Esophagus squamous epithelium (tissue), 5 donors: ENCODE results near the gene KRTAP19-2. TPM values are rescaled to one million over a fixed set of nuclear protein-coding genes. Genes with fewer than 3 reads are reported as not detected.

Source experiments
- DNase-seq: peaks from one replicate; lab custom pipeline; 2025; lab: John Stamatoyannopoulos, UW
- H3K27ac ChIP-seq, 4 donors: fragments of 200-600 bp; sonication (generic); one replicate each; pipeline ENCODE4 v1.5.1; 2016 to 2019; ENCODE audit warnings: mild to moderate bottlenecking in 1 of 4
- H3K27me3 ChIP-seq, 4 donors: fragments of 200-600 bp; sonication (generic); 1 replicate in 3 of 4; 2 replicates in 1 of 4; pipeline versions ENCODE4 v1.5.1 to v1.6.0; 2017 to 2021; ENCODE audit warnings: antibody characterized with exemption in 1 of 4
- H3K36me3 ChIP-seq, 3 donors: fragments of 200-600 bp; sonication (generic); one replicate each; pipeline ENCODE4 v1.5.1; 2016 to 2019
- H3K4me1 ChIP-seq, 3 donors: fragments of 200-600 bp; sonication (generic); one replicate each; pipeline ENCODE4 v1.5.1; 2017 to 2019
- H3K4me3 ChIP-seq, 4 donors: fragments of 200-600 bp; sonication (generic); 1 replicate in 3 of 4; 2 replicates in 1 of 4; pipeline ENCODE4 v1.5.1; 2016 to 2019; ENCODE audit warnings: mild to moderate bottlenecking in 2 of 4, moderate library complexity in 1 of 4
- H3K9me3 ChIP-seq, 3 donors: fragments of 200-600 bp; sonication (generic); one replicate each; pipeline ENCODE4 v1.5.1; 2016 to 2019
- POLR2A ChIP-seq, 4 donors: fragments of 450-650 bp; IDR thresholded peaks; one replicate each; pipeline ENCODE4 v1.6.1; 2017; ENCODE audit warnings: antibody characterized with exemption in 4 of 4, mild to moderate bottlenecking in 4 of 4, moderate library complexity in 3 of 4
- WGBS, 2 donors: methylation state at CpG; one replicate each; pipeline ENCODE4 v1.1.5; 2018; 5-methylcytosine and 5-hydroxymethylcytosine counted together
- intact Hi-C: fragments of 100-400 bp; cut with DNase I; formaldehyde crosslinking; loops from one replicate; pipeline ENCODE4 v1.15.0; 2022
- total RNA-seq, 4 donors: library from RNA; depleted of rRNA; stranded (reverse); fragments of >200 nt; gene quantifications; one replicate each; pipeline ENCODE4 v1.1.0, GENCODE V29; 2016
- TF ChIP-seq, protein P1 (sequence below), 6 experiments: fragments of 450-650 bp in 4 of 6; fragments of 200-600 bp in 2 of 6; sonication (generic) in 2 of 6; IDR thresholded peaks; one replicate each; pipeline ENCODE4 v1.5.1; 2016 to 2019; ENCODE audit warnings: antibody characterized with exemption in 6 of 6, mild to moderate bottlenecking in 4 of 6, moderate library complexity in 4 of 6
- donor health status: DM: yes; HTN: yes; CAD: no.

KRTAP19-2 gene
- total RNA-seq, 4 donors from 2014 or later: not detected

DNA sequence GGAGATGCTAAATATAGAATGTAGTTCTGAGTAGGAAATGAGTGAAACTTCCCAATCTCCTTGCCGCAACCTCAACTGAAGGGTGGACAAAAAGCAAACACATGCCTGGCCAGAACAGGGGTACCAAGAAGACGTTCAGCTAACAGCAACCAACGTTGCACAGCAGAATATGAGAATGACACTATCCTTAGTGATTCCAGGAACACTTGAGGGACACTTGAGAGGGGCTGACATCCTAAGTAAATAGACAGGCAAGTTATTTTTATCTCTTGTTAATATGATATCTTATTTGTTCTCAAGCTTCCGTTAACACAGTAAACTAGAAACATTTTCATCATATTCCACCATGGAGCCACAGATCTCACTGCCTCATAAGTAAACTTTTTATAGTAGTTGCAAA is 8.0 kb downstream of the KRTAP19-2 start:
- H3K4me3 ChIP-seq: no peak overlapping the region
- H3K27me3 ChIP-seq: no peaks in the 10 kb centered on the region
- H3K27ac ChIP-seq: no peak overlapping the region
- no peak for DNase-seq
- H3K9me3 ChIP-seq: no peaks in the 10 kb centered on the region
- 60 to 64% methylated on average over 4 of the region's 4 CpGs for WGBS, 2 donors
- TF ChIP-seq POLR2A (IDR thresholded peaks at IDR 0.05): no peak
- TF ChIP-seq, protein P1, sequence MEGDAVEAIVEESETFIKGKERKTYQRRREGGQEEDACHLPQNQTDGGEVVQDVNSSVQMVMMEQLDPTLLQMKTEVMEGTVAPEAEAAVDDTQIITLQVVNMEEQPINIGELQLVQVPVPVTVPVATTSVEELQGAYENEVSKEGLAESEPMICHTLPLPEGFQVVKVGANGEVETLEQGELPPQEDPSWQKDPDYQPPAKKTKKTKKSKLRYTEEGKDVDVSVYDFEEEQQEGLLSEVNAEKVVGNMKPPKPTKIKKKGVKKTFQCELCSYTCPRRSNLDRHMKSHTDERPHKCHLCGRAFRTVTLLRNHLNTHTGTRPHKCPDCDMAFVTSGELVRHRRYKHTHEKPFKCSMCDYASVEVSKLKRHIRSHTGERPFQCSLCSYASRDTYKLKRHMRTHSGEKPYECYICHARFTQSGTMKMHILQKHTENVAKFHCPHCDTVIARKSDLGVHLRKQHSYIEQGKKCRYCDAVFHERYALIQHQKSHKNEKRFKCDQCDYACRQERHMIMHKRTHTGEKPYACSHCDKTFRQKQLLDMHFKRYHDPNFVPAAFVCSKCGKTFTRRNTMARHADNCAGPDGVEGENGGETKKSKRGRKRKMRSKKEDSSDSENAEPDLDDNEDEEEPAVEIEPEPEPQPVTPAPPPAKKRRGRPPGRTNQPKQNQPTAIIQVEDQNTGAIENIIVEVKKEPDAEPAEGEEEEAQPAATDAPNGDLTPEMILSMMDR (IDR thresholded peaks at IDR 0.05): no peak
- intact Hi-C loops: no loop called here
- H3K4me1 ChIP-seq: no peaks in the 10 kb centered on the region
- no peaks in the 10 kb centered on the region for H3K36me3 ChIP-seq

DNA sequence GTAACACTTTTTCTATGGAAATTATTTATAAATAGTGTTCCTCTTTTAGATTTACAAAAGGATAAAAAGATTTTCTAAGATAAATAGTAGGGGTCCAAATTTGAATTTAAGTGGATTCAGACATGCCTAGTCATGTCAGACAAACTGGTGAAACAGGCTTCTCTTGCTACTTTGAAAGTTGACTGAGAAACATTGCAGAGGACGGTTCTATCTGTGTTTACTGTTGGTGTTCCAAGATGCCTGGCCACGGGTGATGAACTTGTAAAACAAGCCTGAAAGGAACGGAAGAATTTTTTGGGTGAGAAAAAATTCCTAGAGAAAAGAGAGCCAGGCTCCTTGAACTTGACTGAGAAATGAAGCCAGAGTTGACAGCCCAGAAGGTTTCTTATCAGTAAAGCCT is 9.2 kb downstream of the KRTAP19-2 start:
- no peak overlapping the region for H3K4me3 ChIP-seq
- 24 to 25% methylated on average over 3 of the region's 3 CpGs for WGBS, 2 donors
- H3K36me3 ChIP-seq: no peaks in the 10 kb centered on the region
- H3K4me1 ChIP-seq: no peaks in the 10 kb centered on the region
- H3K27me3 ChIP-seq: no peaks in the 10 kb centered on the region
- intact Hi-C loops: no loop called here
- no peaks in the 10 kb centered on the region for H3K9me3 ChIP-seq
- no peak for TF ChIP-seq POLR2A (IDR thresholded peaks at IDR 0.05)
- TF ChIP-seq, protein P1 (IDR thresholded peaks at IDR 0.05): no peak
- H3K27ac ChIP-seq: no peak overlapping the region
- DNase-seq: no peak

DNA sequence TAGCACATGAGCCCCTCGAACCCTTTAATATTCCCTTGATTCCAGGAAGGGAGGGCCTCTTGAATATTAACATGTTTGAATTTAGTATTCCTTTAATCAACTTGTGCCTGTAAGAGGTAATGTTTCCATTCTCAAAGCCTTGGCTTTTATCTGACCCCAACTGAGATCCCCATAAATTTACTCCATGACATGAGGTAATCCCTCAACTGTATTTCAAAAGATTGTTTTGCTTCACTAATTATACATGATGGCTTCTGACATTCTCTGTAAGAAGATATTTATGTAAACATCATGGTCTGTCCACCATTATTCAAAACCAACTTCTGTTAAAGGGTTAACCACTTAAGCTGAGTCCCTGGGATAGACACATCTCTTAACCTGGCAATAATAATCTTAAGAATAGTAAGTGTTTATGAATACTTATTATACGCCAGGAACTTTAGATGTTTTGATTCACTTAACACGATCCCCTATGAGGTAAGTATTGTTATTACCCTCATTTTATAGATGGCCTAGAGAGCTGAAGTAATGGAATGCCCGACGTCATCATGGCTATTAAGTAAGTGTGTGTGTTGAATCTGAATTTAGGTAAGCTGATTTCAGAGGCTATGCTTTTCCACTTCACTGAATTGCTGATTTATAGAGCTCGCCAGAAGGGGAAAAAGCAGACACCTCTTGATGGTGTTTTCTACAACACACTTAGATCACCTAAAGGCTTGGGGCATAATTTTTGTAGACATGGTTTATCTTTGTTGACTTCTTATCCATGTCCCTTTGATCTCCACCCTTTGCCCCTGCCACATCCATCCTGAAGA is 18.1 kb downstream of the KRTAP19-2 start:
- no peaks in the 10 kb centered on the region for H3K36me3 ChIP-seq
- WGBS, 2 donors: 46 to 71% methylated on average over 6 of the region's 6 CpGs
- DNase-seq: no peak
- H3K4me3 ChIP-seq: no peak overlapping the region
- intact Hi-C loops: no loop called here
- no peaks in the 10 kb centered on the region for H3K9me3 ChIP-seq
- no peak overlapping the region for H3K27ac ChIP-seq
- no peaks in the 10 kb centered on the region for H3K4me1 ChIP-seq
- H3K27me3 ChIP-seq: no peaks in the 10 kb centered on the region
- TF ChIP-seq, protein P1 (IDR thresholded peaks at IDR 0.05): no peak
- no peak for TF ChIP-seq POLR2A (IDR thresholded peaks at IDR 0.05)

DNA sequence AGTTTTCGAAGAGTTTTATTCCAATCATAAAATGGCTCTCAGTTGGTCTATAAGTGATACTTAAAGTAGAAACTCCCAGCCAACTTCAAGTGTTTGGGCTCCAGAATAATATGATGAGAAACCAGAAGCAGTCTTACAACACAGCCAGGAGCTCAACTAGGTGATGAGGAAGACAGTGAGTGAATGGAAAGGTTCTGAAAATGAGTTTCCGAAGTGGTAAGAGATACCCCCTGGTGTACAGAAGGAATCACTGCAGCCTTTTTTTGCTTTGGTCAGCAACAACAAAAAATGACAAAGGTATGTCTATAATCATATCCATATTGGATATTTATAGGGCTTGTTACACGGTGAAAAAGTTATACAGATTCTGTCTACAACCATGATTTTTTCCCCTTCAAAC is 23.5 kb downstream of the KRTAP19-2 start:
- DNase-seq: no peak
- no peaks in the 10 kb centered on the region for H3K4me1 ChIP-seq
- no peaks in the 10 kb centered on the region for H3K9me3 ChIP-seq
- H3K27ac ChIP-seq: no peak overlapping the region
- no peaks in the 10 kb centered on the region for H3K27me3 ChIP-seq
- no peak overlapping the region for H3K4me3 ChIP-seq
- intact Hi-C loops: no loop called here
- TF ChIP-seq, protein P1 (IDR thresholded peaks at IDR 0.05): peak in 2 of 6 experiments; percentile 15 to 39
- no peak for TF ChIP-seq POLR2A (IDR thresholded peaks at IDR 0.05)
- 26 to 54% methylated on average over 3 of the region's 3 CpGs for WGBS, 2 donors
- H3K36me3 ChIP-seq: no peaks in the 10 kb centered on the region

DNA sequence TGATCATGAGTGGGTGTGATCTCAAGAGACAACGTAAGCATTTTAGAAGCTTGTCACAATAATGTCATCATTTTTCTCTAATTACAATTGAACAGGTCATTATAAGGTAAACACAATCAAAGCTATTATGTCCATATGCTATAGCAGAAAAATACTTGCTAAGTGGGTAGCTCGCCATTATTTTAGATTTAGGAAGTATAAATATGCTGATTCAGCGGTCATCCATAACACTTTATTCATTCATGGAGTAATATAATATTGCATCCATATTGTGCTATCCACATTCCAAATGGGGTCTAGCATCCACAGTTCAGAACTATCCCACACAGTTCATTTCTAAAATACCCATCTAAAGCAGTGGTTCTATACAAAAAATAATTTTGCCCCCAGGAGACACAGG is 38.7 kb downstream of the KRTAP19-2 start:
- H3K27ac ChIP-seq: no peak overlapping the region
- WGBS, 2 donors: 81 to 88% methylated on average over 3 of the region's 3 CpGs
- H3K4me1 ChIP-seq: no peaks in the 10 kb centered on the region
- intact Hi-C loops: no loop called here
- DNase-seq: no peak
- no peak overlapping the region for H3K4me3 ChIP-seq
- H3K36me3 ChIP-seq: no peaks in the 10 kb centered on the region
- TF ChIP-seq POLR2A (IDR thresholded peaks at IDR 0.05): no peak
- TF ChIP-seq, protein P1 (IDR thresholded peaks at IDR 0.05): no peak
- H3K9me3 ChIP-seq: no peaks in the 10 kb centered on the region
- H3K27me3 ChIP-seq: no peaks in the 10 kb centered on the region
